ENCODE measurements around the gene LINS1. TPM values are rescaled to one million over a fixed set of nuclear protein-coding genes. Genes with fewer than 3 reads are reported as not detected.

The LINS1 gene
- total and polyA plus RNA-seq, 2 donors (not counting 3 experiments of a cell fraction or from before 2014, with no cell fraction given), result 6.9 to 14.7 TPM

- ChIA-PET POLR2A (no interaction called here), CTCF (interaction anchor here (0.7 to 2.9 kb wide), 4 partner anchors 221 to 1298 kb away, joined by 3 to 16 read pairs (median 4); partner anchors contain the start of gene ADAMTS17)
- Histone ChIP-seq H3K4me2 (ENCODE audit: insufficient read depth, low read length) (no peak overlapping the region), H3K4me3 (replicated peaks in 1 of 3; ENCODE audit: insufficient read depth in 1 of 3, low read depth in 1 of 3, low read length in 3 of 3) (no peak overlapping the region), H3K9me3 (replicated peaks; ENCODE audit: control insufficient read depth, insufficient read depth, low read length) (no peaks in the 10 kb centered on the region), H3K9ac (replicated peaks; ENCODE audit: extremely low read depth, insufficient read depth, low read length) (no peak overlapping the region), H4K20me1 (replicated peaks; ENCODE audit: control insufficient read depth, extremely low read depth, insufficient read depth, low read length) (no peaks in the 10 kb centered on the region), H3K27me3 (ENCODE audit: control insufficient read depth in 2 of 2, insufficient read depth in 2 of 2, low read length in 2 of 2) (no peaks in the 10 kb centered on the region), H2AFZ (ENCODE audit: low read depth, low read length) (no peak overlapping the region), H3K4me1 (ENCODE audit: control insufficient read depth, extremely low read depth, insufficient read depth, low read length) (no peaks in the 10 kb centered on the region), H3K27ac (ENCODE audit: insufficient read depth, low read depth, low read length) (no peak overlapping the region), H3K79me2 (ENCODE audit: control insufficient read depth, insufficient read depth, low read length) (no peaks in the 10 kb centered on the region), H3K36me3 (ENCODE audit: control insufficient read depth in 2 of 2, extremely low read depth in 1 of 2, insufficient read depth in 2 of 2, low read length in 2 of 2) (peaks cover 2 to 11% of the 10 kb centered on the region in 2 experiments), H3K9me1 (replicated peaks; ENCODE audit: control insufficient read depth, extremely low read depth, insufficient read depth, low read length) (no peaks in the 10 kb centered on the region)
- intact Hi-C loops (cut with micrococcal nuclease), result loop anchor here (1.0 kb wide), 1 partner anchor 229 kb away; no protein-coding TSS in a partner anchor
- BruUV-seq (replicated peaks), result no TSS peak
- TF ChIP-seq POLR2AphosphoS5 (IDR thresholded peaks at IDR 0.05; ENCODE audit: insufficient read depth, low read depth, low read length), result no peak
- no peak for TF ChIP-seq JUN (IDR thresholded peaks at IDR 0.05; ENCODE audit: borderline replicate concordance, insufficient read depth, insufficient read length, low read depth)
- no peak for TF ChIP-seq GATA2 (IDR thresholded peaks at IDR 0.05; ENCODE audit: insufficient read depth, insufficient read length, low read depth, low read length)
- TF ChIP-seq, protein P1, sequence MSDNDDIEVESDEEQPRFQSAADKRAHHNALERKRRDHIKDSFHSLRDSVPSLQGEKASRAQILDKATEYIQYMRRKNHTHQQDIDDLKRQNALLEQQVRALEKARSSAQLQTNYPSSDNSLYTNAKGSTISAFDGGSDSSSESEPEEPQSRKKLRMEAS (IDR thresholded peaks at IDR 0.05; ENCODE audit: insufficient read depth, insufficient read length), result no peak
- no peak for TF ChIP-seq EZH2 (IDR thresholded peaks at IDR 0.05; ENCODE audit: borderline replicate concordance, low read depth, low read length, severe bottlenecking)
- TF ChIP-seq, protein P2, sequence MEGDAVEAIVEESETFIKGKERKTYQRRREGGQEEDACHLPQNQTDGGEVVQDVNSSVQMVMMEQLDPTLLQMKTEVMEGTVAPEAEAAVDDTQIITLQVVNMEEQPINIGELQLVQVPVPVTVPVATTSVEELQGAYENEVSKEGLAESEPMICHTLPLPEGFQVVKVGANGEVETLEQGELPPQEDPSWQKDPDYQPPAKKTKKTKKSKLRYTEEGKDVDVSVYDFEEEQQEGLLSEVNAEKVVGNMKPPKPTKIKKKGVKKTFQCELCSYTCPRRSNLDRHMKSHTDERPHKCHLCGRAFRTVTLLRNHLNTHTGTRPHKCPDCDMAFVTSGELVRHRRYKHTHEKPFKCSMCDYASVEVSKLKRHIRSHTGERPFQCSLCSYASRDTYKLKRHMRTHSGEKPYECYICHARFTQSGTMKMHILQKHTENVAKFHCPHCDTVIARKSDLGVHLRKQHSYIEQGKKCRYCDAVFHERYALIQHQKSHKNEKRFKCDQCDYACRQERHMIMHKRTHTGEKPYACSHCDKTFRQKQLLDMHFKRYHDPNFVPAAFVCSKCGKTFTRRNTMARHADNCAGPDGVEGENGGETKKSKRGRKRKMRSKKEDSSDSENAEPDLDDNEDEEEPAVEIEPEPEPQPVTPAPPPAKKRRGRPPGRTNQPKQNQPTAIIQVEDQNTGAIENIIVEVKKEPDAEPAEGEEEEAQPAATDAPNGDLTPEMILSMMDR (IDR thresholded peaks at IDR 0.05; ENCODE audit: extremely low read depth in 1 of 2, insufficient read depth in 1 of 2, low read depth in 1 of 2, low read length in 2 of 2), result no peak
- no peak for TF ChIP-seq POLR2A (IDR thresholded peaks at IDR 0.05; ENCODE audit: low read depth, low read length)
- TF ChIP-seq MYC (IDR thresholded peaks at IDR 0.05; ENCODE audit: low read depth, low read length), result no peak
- no peak for TF ChIP-seq FOS (IDR thresholded peaks at IDR 0.05; ENCODE audit: borderline replicate concordance, insufficient read depth, low read length)
- DNase-seq (ENCODE audit: low read depth, low spot score) (no peak), FAIRE-seq (no peak)
- dilution Hi-C loops (cut with MboI; ENCODE audit: extremely low pct_ligation_motif_present, low sequenced_read_pairs), result no loop called here
Observed at GRCh38 chr15:100570735-100571313, 31.2 kb downstream of the LINS1 start.

All from endothelial cell of umbilical vein (primary cell).